Loucy (cell line): Measurements from ENCODE around the gene BIK.

Experiments used
- H2AFZ ChIP-seq: fragments of 200-600 bp; sonication (generic); 2 replicates; pipeline ENCODE4 v1.6.0; 2016; ENCODE audit warnings: antibody characterized with exemption, mild to moderate bottlenecking, low read length, moderate library complexity
- H3F3A ChIP-seq: fragments of 200-600 bp; 2 replicates; pipeline ENCODE4 v1.6.0; 2016; ENCODE audit warnings: antibody characterized with exemption, low read depth, mild to moderate bottlenecking
- H3K27me3 ChIP-seq: fragments of 200-600 bp; sonication (generic); 2 replicates; pipeline ENCODE4 v1.6.1; 2014; ENCODE audit warnings: low read length, mild to moderate bottlenecking; ENCODE audit not compliant: insufficient read depth, poor library complexity, severe bottlenecking
- H3K36me3 ChIP-seq: fragments of 200-600 bp; sonication (generic); 2 replicates; pipeline ENCODE4 v1.6.1; 2016; ENCODE audit warnings: low read length; ENCODE audit not compliant: insufficient read depth
- H3K4me1 ChIP-seq: fragments of 200-600 bp; sonication (generic); 2 replicates; pipeline ENCODE4 v1.5.1; 2014; ENCODE audit warnings: low read length, mild to moderate bottlenecking; ENCODE audit not compliant: insufficient read depth, poor library complexity, severe bottlenecking
- H3K4me2 ChIP-seq: fragments of 200-600 bp; sonication (generic); 2 replicates; pipeline ENCODE4 v1.6.0; 2014; ENCODE audit warnings: antibody characterized with exemption, low read length, low read depth, mild to moderate bottlenecking; ENCODE audit not compliant: poor library complexity, severe bottlenecking
- H3K4me3 ChIP-seq: fragments of 200-600 bp; sonication (generic); 2 replicates; pipeline ENCODE4 v1.5.1; 2014; ENCODE audit warnings: low read length, mild to moderate bottlenecking, mixed read lengths; ENCODE audit not compliant: poor library complexity, severe bottlenecking
- H3K79me2 ChIP-seq: fragments of 200-600 bp; sonication (generic); 2 replicates; pipeline ENCODE4 v1.6.1; 2014; ENCODE audit warnings: low read length; ENCODE audit not compliant: insufficient read depth
- H3K9ac ChIP-seq: fragments of 200-600 bp; sonication (generic); 2 replicates; pipeline ENCODE4 v1.6.0; 2014; ENCODE audit warnings: mild to moderate bottlenecking, low read depth, low read length, moderate library complexity; ENCODE audit not compliant: poor library complexity, severe bottlenecking
- H3K9me2 ChIP-seq: fragments of 200-600 bp; sonication (generic); replicated peaks from 2 replicates; pipeline ENCODE4 v1.6.1; 2016; ENCODE audit warnings: low read depth, low read length, mixed read lengths
- H3K9me3 ChIP-seq: fragments of 200-600 bp; sonication (generic); 2 replicates; pipeline ENCODE4 v1.6.1; 2014; ENCODE audit warnings: mild to moderate bottlenecking, antibody characterized with exemption, low read length, low read depth; ENCODE audit not compliant: insufficient read depth
- H4K20me1 ChIP-seq: fragments of 200-600 bp; sonication (generic); 2 replicates; pipeline ENCODE4 v1.6.0; 2014; ENCODE audit warnings: antibody characterized with exemption, low read length, mild to moderate bottlenecking; ENCODE audit not compliant: insufficient read depth, poor library complexity, severe bottlenecking
- EZH2phosphoT487 ChIP-seq: fragments of 200-600 bp; IDR thresholded peaks from 2 replicates; pipeline ENCODE4 v1.6.1; 2018; ENCODE audit warnings: antibody characterized with exemption, mild to moderate bottlenecking, moderate library complexity, borderline replicate concordance
- TF ChIP-seq, protein P1 (sequence below): fragments of 200-600 bp; sonication (generic); conservative IDR thresholded peaks from 2 replicates; pipeline ENCODE4 v1.5.1; 2014; ENCODE audit warnings: mild to moderate bottlenecking, antibody characterized with exemption, low read length

The BIK gene

GRCh38 chr22:43176090-43176489 is 65.5 kb downstream of the BIK start:
- Histone ChIP-seq H3K4me2 (no peak overlapping the region), H3F3A (no peaks in the 10 kb centered on the region), H3K4me3 (no peak overlapping the region), H3K36me3 (no peaks in the 10 kb centered on the region; the same call in 1 of the 2 replicates), H3K9me2 (no peaks in the 10 kb centered on the region), H2AFZ (no peak overlapping the region), H4K20me1 (no peaks in the 10 kb centered on the region), H3K9me3 (no peaks in the 10 kb centered on the region), H3K27me3 (no peaks in the 10 kb centered on the region), H3K9ac (no peak overlapping the region), H3K4me1 (peaks cover 12% of the 10 kb centered on the region), H3K79me2 (no peaks in the 10 kb centered on the region)
- no peak for TF ChIP-seq EZH2phosphoT487
- TF ChIP-seq, protein P1, sequence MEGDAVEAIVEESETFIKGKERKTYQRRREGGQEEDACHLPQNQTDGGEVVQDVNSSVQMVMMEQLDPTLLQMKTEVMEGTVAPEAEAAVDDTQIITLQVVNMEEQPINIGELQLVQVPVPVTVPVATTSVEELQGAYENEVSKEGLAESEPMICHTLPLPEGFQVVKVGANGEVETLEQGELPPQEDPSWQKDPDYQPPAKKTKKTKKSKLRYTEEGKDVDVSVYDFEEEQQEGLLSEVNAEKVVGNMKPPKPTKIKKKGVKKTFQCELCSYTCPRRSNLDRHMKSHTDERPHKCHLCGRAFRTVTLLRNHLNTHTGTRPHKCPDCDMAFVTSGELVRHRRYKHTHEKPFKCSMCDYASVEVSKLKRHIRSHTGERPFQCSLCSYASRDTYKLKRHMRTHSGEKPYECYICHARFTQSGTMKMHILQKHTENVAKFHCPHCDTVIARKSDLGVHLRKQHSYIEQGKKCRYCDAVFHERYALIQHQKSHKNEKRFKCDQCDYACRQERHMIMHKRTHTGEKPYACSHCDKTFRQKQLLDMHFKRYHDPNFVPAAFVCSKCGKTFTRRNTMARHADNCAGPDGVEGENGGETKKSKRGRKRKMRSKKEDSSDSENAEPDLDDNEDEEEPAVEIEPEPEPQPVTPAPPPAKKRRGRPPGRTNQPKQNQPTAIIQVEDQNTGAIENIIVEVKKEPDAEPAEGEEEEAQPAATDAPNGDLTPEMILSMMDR, result no peak

DNA sequence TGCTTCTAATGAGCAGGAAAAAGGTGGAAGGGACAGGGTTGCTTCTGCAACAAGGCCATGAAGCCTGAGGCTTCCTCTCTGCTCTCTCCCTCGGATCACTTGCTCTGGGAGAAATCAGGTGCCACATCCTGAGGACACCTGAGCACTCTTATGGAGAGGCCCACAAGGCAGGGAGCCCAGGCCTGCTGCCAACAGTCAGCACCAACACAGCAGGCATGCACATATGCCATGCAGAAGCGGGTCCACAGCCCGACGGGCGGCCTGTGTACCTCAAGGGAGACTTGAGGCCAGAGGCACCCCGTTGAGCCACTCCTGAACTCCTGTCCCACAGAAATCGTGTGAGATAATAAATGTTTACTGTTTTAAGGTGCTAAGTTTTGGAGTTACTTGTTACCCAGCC is 66.9 kb downstream of the BIK start:
- Histone ChIP-seq H3K9ac (no peak overlapping the region), H3K4me2 (no peak overlapping the region), H3K4me3 (no peak overlapping the region), H3K27me3 (no peaks in the 10 kb centered on the region), H3F3A (no peaks in the 10 kb centered on the region), H3K36me3 (no peaks in the 10 kb centered on the region; the same call in 1 of the 2 replicates), H3K79me2 (no peaks in the 10 kb centered on the region), H3K9me3 (no peaks in the 10 kb centered on the region), H4K20me1 (no peaks in the 10 kb centered on the region), H3K9me2 (no peaks in the 10 kb centered on the region), H3K4me1 (no peaks in the 10 kb centered on the region), H2AFZ (no peak overlapping the region)
- TF ChIP-seq EZH2phosphoT487, result no peak
- TF ChIP-seq, protein P1, result no peak
